GM21529 (cell line): Measurements from ENCODE around the gene IQCK.
"Not testable (repeated sequence)": the region's sequence is repeated elsewhere in the genome, so short reads cannot be mapped to it uniquely, and the experiment has no call there.

Experiments used
- ATAC-seq: cut with Tn5 transposase; IDR thresholded peaks from one replicate; pipeline ENCODE4 v1.9.1; 2021; ENCODE audit not compliant: unreplicated experiment

Gene IQCK

DNA sequence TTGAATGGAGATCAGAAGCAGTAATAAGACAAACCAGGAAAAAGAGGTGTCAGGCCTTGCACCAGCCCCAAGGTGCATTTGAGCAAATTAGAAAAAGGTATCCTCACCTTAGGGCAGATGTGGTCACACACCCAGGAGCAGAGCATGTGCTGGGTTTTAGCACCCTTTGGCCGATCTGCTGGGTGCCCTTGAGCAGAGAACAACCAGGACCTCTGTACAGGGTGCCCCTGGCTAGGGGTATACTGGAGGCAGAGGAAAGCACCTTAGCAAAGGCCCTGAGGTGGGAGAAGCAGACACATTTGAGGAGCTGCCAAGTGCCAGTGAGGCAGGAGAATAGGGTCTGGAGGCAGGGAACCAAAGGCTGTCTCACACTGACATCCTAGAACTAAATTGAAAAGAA is 67.0 kb downstream of the IQCK start:
- ATAC-seq, result no peak

DNA sequence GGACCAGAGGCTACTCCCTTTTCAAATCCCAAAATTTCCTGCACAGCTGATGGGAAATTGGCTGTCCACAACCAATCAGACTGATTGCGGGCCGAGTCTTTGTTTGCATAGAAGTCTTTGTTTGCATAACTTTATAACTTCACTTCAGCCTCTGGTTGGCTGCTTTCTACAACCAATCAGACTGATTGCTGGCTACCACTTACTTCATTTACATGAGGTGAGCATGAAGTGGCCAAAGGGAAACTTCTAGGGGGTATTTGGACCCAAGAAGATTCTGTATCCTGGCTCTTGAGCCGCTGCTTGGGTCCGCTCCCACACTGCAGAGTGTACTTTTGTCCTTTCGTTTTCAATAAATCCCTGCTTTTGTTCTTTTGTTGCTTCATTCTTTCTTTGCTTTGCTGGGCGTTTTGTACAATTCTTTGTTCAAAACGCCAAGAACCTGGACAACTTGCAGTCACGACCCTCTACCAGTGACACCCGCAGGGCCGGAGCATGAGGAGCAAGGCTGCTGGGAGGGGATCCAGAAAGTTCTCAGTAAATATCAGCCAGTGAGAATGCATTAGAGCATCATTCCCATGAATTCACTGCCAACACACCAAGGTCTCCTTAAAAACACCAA is 67.5 kb downstream of the IQCK start:
- ATAC-seq, result no peak

DNA sequence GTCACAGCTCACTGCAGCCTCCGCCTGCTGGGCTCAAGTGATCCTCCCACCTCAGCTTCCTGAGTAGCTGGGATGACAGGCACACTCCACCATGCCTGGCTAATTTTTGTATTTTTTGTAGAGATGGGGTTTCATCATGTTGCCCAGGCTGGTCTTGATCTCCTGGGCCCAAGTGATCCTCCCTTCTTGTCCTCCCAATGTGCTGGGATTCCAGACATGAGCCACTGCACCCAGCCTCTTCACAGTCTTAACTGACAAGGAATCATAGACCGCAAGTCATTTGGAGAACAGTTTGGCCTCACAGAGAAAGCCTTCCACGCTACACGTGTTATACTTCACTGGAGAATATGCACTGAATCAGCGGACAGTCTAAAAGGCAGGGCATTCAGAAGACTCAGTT is 83.3 kb downstream of the IQCK start:
- not testable (repeated sequence) for ATAC-seq

DNA sequence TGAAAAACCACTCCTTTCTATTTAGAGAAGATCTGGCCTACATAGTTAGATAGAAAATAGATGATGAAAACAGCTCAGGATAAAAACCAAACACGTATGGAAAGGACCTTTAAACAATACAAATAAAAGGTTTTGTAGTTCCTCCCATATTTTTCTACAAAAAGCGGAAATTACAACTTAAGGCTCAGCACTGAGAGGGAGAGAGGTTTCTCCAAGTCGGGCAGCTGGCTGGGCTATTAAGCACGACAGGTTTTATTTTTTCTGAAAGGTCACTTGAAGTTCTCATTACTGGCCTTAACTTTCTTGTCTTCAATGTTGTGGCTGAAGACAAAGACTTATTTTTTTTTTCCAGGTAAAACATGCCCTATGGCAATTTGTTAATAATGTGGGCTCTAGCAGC is 83.8 kb downstream of the IQCK start:
- ATAC-seq, result not testable (repeated sequence)

GRCh38 chr16:19802612-19803011 is 84.5 kb downstream of the IQCK start:
- ATAC-seq, result no peak

GRCh38 chr16:19804538-19805323 is 86.7 kb downstream of the IQCK start:
- ATAC-seq, result no peak

GRCh38 chr16:19805459-19806162 is 87.5 kb downstream of the IQCK start:
- no peak for ATAC-seq

- peak; percentile 56 for ATAC-seq
Observed at GRCh38 chr16:19808061-19808641, 90.1 kb downstream of the IQCK start.

GRCh38 chr16:19809121-19809635 is 91.1 kb downstream of the IQCK start:
- ATAC-seq, result no peak

GRCh38 chr16:19809693-19810092 is 91.6 kb downstream of the IQCK start:
- no peak for ATAC-seq

DNA sequence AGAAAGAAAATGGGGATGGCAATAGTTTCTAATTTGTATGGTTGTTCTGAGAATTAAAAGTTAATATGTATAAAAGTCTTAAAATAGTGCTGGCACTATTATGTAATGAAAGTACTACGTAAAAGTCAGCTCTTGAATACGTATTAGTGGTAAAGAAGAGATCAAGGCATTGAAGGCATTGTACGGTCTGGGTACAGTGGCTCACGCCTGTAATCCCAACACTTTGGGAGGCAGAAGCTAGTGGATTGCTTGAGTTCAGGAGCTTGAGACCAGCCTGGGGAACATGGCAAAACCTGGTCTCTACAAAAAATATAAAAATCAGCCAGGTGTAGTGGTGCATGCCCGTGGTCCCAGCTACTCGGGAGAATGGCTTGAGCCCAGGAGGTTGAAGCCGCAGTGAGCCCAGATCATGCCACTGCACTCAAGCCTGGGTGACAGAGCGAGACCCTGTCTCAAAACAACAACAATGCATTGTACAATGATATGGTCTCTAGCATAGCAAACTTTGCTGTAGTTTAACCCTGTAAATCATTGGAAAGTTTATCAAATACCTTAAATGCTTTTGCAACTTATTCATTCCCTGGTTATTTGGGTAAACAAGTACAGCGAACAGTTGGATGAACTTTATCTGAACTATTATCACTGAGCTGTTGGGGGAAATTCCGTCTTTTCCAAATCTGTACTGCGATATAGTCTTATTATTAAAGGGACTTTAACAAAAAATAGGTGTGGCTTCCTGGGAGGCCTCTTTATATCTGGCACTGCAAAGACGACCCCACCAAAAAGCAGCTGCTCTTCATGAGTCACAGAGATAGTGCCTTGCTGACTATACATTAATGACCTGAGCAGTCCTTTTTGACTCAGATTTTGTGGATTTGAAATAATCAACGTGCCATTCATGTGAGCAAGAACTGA is 93.0 kb downstream of the IQCK start:
- no peak for ATAC-seq

- ATAC-seq, result no peak
Observed at GRCh38 chr16:19812986-19813385, 94.9 kb downstream of the IQCK start.

DNA sequence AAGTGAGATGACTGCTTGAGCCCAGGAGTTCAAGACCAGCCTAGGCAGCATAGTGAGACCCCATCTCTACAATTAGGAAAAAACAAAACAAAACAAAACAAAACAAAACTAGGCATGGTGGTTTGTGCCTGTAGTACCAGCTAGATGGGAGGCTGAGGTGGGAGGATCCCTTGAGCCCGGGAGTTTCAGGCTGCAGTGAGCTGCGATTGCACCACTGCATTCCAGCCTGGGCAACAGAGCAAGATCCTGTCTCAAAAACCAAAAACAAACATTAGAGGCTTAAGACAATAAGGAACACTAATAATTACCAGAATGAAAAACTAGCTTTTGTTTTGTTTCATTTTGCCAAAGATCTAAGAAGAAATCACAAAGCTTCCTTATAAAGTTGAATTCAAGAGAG is 97.3 kb downstream of the IQCK start:
- no peak for ATAC-seq

- ATAC-seq, result no peak
Observed at GRCh38 chr16:19817122-19817521, 99.1 kb downstream of the IQCK start.

DNA sequence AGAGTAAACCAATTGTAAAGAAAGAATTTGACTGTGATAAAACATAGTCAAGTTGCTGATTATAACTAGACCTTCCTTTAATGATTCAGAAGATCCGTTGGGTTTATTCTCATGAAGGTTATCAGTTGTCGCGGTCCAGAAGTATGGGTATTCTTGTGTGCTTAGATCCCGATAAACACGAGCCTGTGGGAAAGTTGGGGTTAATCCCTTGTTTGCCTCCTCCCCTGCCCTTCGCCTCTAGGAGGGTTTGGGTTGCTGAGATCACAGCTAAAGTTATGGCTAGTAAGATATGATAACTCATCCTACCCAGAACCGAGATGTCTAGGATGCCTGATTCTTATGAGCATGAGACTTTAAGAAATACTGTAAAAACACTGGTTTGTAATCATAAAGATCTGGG is 99.8 kb downstream of the IQCK start:
- ATAC-seq, result no peak

GRCh38 chr16:19822533-19822932 is 104.5 kb downstream of the IQCK start:
- ATAC-seq, result no peak

GRCh38 chr16:19823322-19823721 is 105.3 kb downstream of the IQCK start:
- ATAC-seq, result no peak

- no peak for ATAC-seq
Observed at GRCh38 chr16:19824216-19824615, 106.1 kb downstream of the IQCK start.

- no peak for ATAC-seq
Observed at GRCh38 chr16:19829844-19830692, 112.0 kb downstream of the IQCK start.
